GM12878 (cell line): ENCODE results near the gene SDCCAG8. TPM values are rescaled to one million over a fixed set of nuclear protein-coding genes. Genes with fewer than 3 reads are reported as not detected.
A peak's percentile ranks its signal among the peaks of the same experiment; 100 is the strongest.

Experiments used
- ATAC-seq: fragments of 200-7000 bp; cut with Tn5 transposase; 3 replicates; pipeline ENCODE4 v1.9.1; 2020; ENCODE audit warnings: mild to moderate bottlenecking, moderate library complexity
- BruUV-seq: library from RNA; stranded (reverse); fragments of 400-500 nt; replicated peaks from 2 replicates; lab custom pipeline; 2021; lab: Mats Ljungman, UMichigan
- CTCF ChIA-PET: fragments of 300-600 bp; sonication (Branson Sonifier 250); formaldehyde crosslinking; extraction: SDS; loops from one replicate; lab custom pipeline; 2021; ENCODE audit warnings: inconsistent platforms; lab: Yijun Ruan, JAX
- POLR2A ChIA-PET: fragments of 350-600 bp; formaldehyde crosslinking; extraction: SDS; loops from one replicate; lab custom pipeline; 2021; ENCODE audit warnings: inconsistent platforms; lab: Charles Lee
- RAD21 ChIA-PET: fragments of 300-600 bp; sonication (Branson Sonifier 250); formaldehyde crosslinking; loops from one replicate; lab custom pipeline; 2023; ENCODE audit warnings: antibody characterized with exemption; ENCODE audit not compliant: unreplicated experiment; lab: Charles Lee
- SMC1A ChIA-PET: fragments of 300-600 bp; sonication (Branson Sonifier 250); formaldehyde crosslinking; loops from one replicate; lab custom pipeline; 2023; ENCODE audit not compliant: unreplicated experiment, uncharacterized antibody; lab: Charles Lee
- DNase-seq: peaks from one replicate; pipeline ENCODE4 v3.0.0-alpha.2; 2011; ENCODE audit warnings: low read depth, low spot score
- FAIRE-seq: peaks from 3 replicates; lab custom pipeline; 2011; peaks lifted over from hg19 to GRCh38; lab: Jason Lieb, UNC
- H2AFZ ChIP-seq: 2 replicates; pipeline ENCODE4 v1.6.0; 2011; ENCODE audit warnings: low read depth, low read length, control low read depth; ENCODE audit not compliant: control insufficient read depth
- H3K27ac ChIP-seq: 2 replicates; pipeline ENCODE4 v1.5.1; 2011; ENCODE audit warnings: control low read depth; ENCODE audit not compliant: control insufficient read depth, insufficient read depth
- H3K27me3 ChIP-seq, 2 experiments: replicated peaks in 1 of 2; 2 replicates each; pipeline versions ENCODE4 v1.6.0 to v1.6.1; 2011; ENCODE audit warnings: low read length in 1 of 2; ENCODE audit not compliant: control insufficient read depth in 2 of 2, insufficient read depth in 2 of 2
- H3K36me3 ChIP-seq, 2 experiments: 2 replicates each; pipeline ENCODE4 v1.5.1; 2011; ENCODE audit warnings: low read length in 1 of 2; ENCODE audit not compliant: control insufficient read depth in 2 of 2, insufficient read depth in 2 of 2
- H3K4me1 ChIP-seq: 2 replicates; pipeline ENCODE4 v1.6.1; 2011; ENCODE audit warnings: mild to moderate bottlenecking, low read length, moderate library complexity, mixed read lengths; ENCODE audit not compliant: control insufficient read depth, insufficient read depth
- H3K4me2 ChIP-seq: 2 replicates; pipeline ENCODE4 v1.6.0; 2011; ENCODE audit warnings: control low read depth; ENCODE audit not compliant: control insufficient read depth, insufficient read depth
- H3K4me3 ChIP-seq: fragments of 200-600 bp; sonication (generic); 2 replicates; pipeline ENCODE4 v1.5.1; 2016
- H3K79me2 ChIP-seq: 2 replicates; pipeline ENCODE4 v1.6.0; 2011; ENCODE audit warnings: low read length; ENCODE audit not compliant: control insufficient read depth, insufficient read depth
- H3K9ac ChIP-seq: 2 replicates; pipeline ENCODE4 v1.8.0; 2011; ENCODE audit warnings: low read length, control low read depth, mixed read lengths; ENCODE audit not compliant: control insufficient read depth, insufficient read depth
- H3K9me3 ChIP-seq: replicated peaks from 3 replicates; pipeline ENCODE4 v1.5.1; 2011; ENCODE audit warnings: mild to moderate bottlenecking, low read length; ENCODE audit not compliant: control insufficient read depth, insufficient read depth
- H4K20me1 ChIP-seq: 2 replicates; pipeline ENCODE4 v1.6.0; 2011; ENCODE audit not compliant: control insufficient read depth, insufficient read depth
- BMI1 ChIP-seq: fragments of 450-650 bp; IDR thresholded peaks from 2 replicates; pipeline ENCODE4 v1.6.1; 2016; ENCODE audit warnings: mild to moderate bottlenecking, moderate library complexity, borderline replicate concordance
- BRCA1 ChIP-seq: IDR thresholded peaks from 2 replicates; pipeline ENCODE4 v1.6.1; 2011; ENCODE audit warnings: low read depth, low read length, improper control_type of control experiment
- CUX1 ChIP-seq: IDR thresholded peaks from 2 replicates; pipeline ENCODE4 v1.6.1; 2012; ENCODE audit warnings: improper control_type of control experiment, low read depth, low read length; ENCODE audit not compliant: insufficient replicate concordance
- ELK1 ChIP-seq: IDR thresholded peaks from 2 replicates; pipeline ENCODE4 v1.6.1; 2012; ENCODE audit warnings: low read depth, low read length, improper control_type of control experiment
- ESRRA ChIP-seq: IDR thresholded peaks from 2 replicates; pipeline ENCODE4 v1.6.1; 2012; ENCODE audit warnings: mild to moderate bottlenecking, low read length, improper control_type of control experiment
- EZH2 ChIP-seq: IDR thresholded peaks from 2 replicates; pipeline ENCODE4 v1.6.1; 2012; ENCODE audit warnings: low read depth, mild to moderate bottlenecking, control low read depth, inconsistent platforms, low read length, borderline replicate concordance; ENCODE audit not compliant: control insufficient read depth
- HDAC6 ChIP-seq: fragments of 200-600 bp; sonication (generic); IDR thresholded peaks from one replicate; pipeline ENCODE4 v1.8.0; 2017; ENCODE audit warnings: antibody characterized with exemption; ENCODE audit not compliant: unreplicated experiment
- IKZF1 ChIP-seq: fragments of 450-650 bp; conservative IDR thresholded peaks from 2 replicates; pipeline ENCODE4 v1.6.1; 2017; ENCODE audit warnings: antibody characterized with exemption, mild to moderate bottlenecking
- JUND ChIP-seq: IDR thresholded peaks from 2 replicates; pipeline ENCODE4 v1.6.1; 2012; ENCODE audit warnings: low read depth, mild to moderate bottlenecking, low read length, improper control_type of control experiment, moderate library complexity
- KDM1A ChIP-seq: fragments of 200-600 bp; sonication (generic); IDR thresholded peaks from 2 replicates; pipeline ENCODE4 v1.6.1; 2016; ENCODE audit warnings: borderline replicate concordance
- SMC3 ChIP-seq: IDR thresholded peaks from 2 replicates; pipeline ENCODE4 v1.6.1; 2011; ENCODE audit warnings: low read length, improper control_type of control experiment, borderline replicate concordance
- YY1 ChIP-seq: IDR thresholded peaks from 2 replicates; pipeline ENCODE4 v1.6.1; 2011; ENCODE audit warnings: low read depth, mild to moderate bottlenecking, low read length
- ZBTB40 ChIP-seq: fragments of 450-650 bp; IDR thresholded peaks from 2 replicates; pipeline ENCODE4 v1.6.1; 2016; ENCODE audit warnings: mild to moderate bottlenecking, moderate library complexity, borderline replicate concordance
- WGBS: methylation state at CpG from one replicate; pipeline ENCODE4 v1.1.6; 2016; ENCODE audit warnings: low lambda C conversion rate; ENCODE audit not compliant: insufficient replicate concordance, insufficient coverage; ENCODE audit errors: missing lambda C conversion rate; 5-methylcytosine and 5-hydroxymethylcytosine counted together
- in situ Hi-C: fragments of 300-500 bp; cut with MboI; formaldehyde crosslinking; loops from 9 replicates; pipeline ENCODE4 v1.14.3; 2018; ENCODE audit warnings: mixed read lengths
- intact Hi-C: fragments of 100-400 bp; cut with micrococcal nuclease; formaldehyde crosslinking; loops from one replicate; pipeline ENCODE4 v1.14.2; 2022; ENCODE audit not compliant: unreplicated experiment
- polyA plus RNA-seq, 11 experiments: library from polyadenylated mRNA; depleted of rRNA in 4 of 11; unstranded in 6 of 11; stranded (reverse) in 5 of 11; fragments of >200 nt; fragmentation: Nextera tagmentation in 4 of 11; fragmentation: Illumina TruSeq in 1 of 11; extraction: Ambion mirVana in 4 of 11; extraction: Trizol in 1 of 11; gene quantifications; 1 replicate in 1 of 11; 2 replicates in 10 of 11; pipeline versions ENCODE4 v1.2.1 to v1.2.3, GENCODE V29; 2011 to 2016; ENCODE audit warnings: inconsistent platforms in 2 of 11, missing spikeins in 2 of 11, low read depth in 1 of 11
- total RNA-seq, 4 experiments: library from RNA; depleted of rRNA in 3 of 4; stranded (reverse); fragments of >200 nt in 3 of 4; fragmentation: Illumina TruSeq in 1 of 4; extraction: Trizol in 1 of 4; gene quantifications; 2 replicates each; pipeline versions ENCODE4 v1.2.1 to v1.2.3, GENCODE V29; 2013 to 2021

SDCCAG8 gene
- total and polyA plus RNA-seq, 10 of the 15 experiments (the other 5 are each of a cell fraction or from before 2014, with no cell fraction given), result 15.0 to 25.6 (median 20.6) TPM

GRCh38 chr1:243505986-243506689, 250.3 kb downstream of the SDCCAG8 start:
- 38% methylated on average over 10 of the region's 10 CpGs for WGBS
- Histone ChIP-seq H3K9me3 (no peaks in the 10 kb centered on the region), H3K4me1 (peaks cover 3% of the 10 kb centered on the region), H3K36me3 (no peaks in the 10 kb centered on the region; a peak in 1 of 4 replicates), H3K79me2 (no peaks in the 10 kb centered on the region), H3K9ac (no peak overlapping the region), H4K20me1 (no peaks in the 10 kb centered on the region), H3K4me2 (no peak overlapping the region), H2AFZ (peak overlapping the region; percentile 19; the same call in 1 of the 2 replicates), H3K27ac (no peak overlapping the region), H3K27me3 (no peaks in the 10 kb centered on the region), H3K4me3 (no peak overlapping the region)
- in situ Hi-C loops, result no loop called here
- RAD21 ChIA-PET, result no interaction called here
- FAIRE-seq, result no peak
- SMC1A ChIA-PET, result interaction anchor here (2.4 kb wide), 1 partner anchor 42 kb away, joined by 5 read pairs; no protein-coding TSS in a partner anchor
- POLR2A ChIA-PET, result no interaction called here
- BruUV-seq, result no TSS peak
- intact Hi-C loops, result no loop called here
- ATAC-seq, result peak; percentile 31; the same call in 1 of the 3 replicates
- DNase-seq, result no peak
- CTCF ChIA-PET, result interaction anchor here (1.2 kb wide), 1 partner anchor 14 kb away, joined by 3 read pairs; no protein-coding TSS in a partner anchor
- 0 out of 2 replicates have a peak, but pooled peaks have one; percentile 11 for TF ChIP-seq YY1
- TF ChIP-seq CUX1, result no peak
- TF ChIP-seq IKZF1, result no peak
- TF ChIP-seq KDM1A, result no peak
- no peak for TF ChIP-seq BRCA1
- TF ChIP-seq ELK1, result no peak
- TF ChIP-seq ZBTB40, result no peak
- TF ChIP-seq JUND, result no peak
- TF ChIP-seq EZH2, result no peak
- TF ChIP-seq HDAC6, result no peak
- TF ChIP-seq BMI1, result no peak
- TF ChIP-seq SMC3, result no peak
- TF ChIP-seq ESRRA, result no peak
